PFSK-1 (cell line): Measurements from ENCODE around the gene DSTYK.

Source experiments
- FOXP2 ChIP-seq: optimal IDR thresholded peaks from 2 replicates; pipeline ENCODE3; 2011; ENCODE audit warnings: borderline replicate concordance, control low read depth, inconsistent platforms; ENCODE audit not compliant: insufficient read depth; ENCODE audit errors: extremely low read length, extremely low read depth
- POLR2AphosphoS5 ChIP-seq: IDR thresholded peaks from 2 replicates; pipeline ENCODE4 v1.6.1; 2012; ENCODE audit warnings: low read depth, mild to moderate bottlenecking, control low read depth, low read length, moderate library complexity
- REST ChIP-seq, 2 experiments: IDR thresholded peaks; 2 replicates each; pipeline versions ENCODE4 v1.6.1 to v1.8.0; 2011 to 2012; ENCODE audit warnings: low read depth in 2 of 2, low read length in 2 of 2, control low read depth in 1 of 2, inconsistent platforms in 1 of 2, mild to moderate bottlenecking in 1 of 2, moderate library complexity in 1 of 2; ENCODE audit not compliant: insufficient read depth in 1 of 2
- SIN3A ChIP-seq: IDR thresholded peaks from 2 replicates; pipeline ENCODE4 v1.6.1; 2012; ENCODE audit warnings: mild to moderate bottlenecking, low read length, moderate library complexity, borderline replicate concordance; ENCODE audit not compliant: insufficient read depth
- TAF1 ChIP-seq: IDR thresholded peaks from 2 replicates; pipeline ENCODE4 v1.6.1; 2012; ENCODE audit warnings: low read length, control low read depth, borderline replicate concordance; ENCODE audit not compliant: insufficient read depth

DSTYK gene

GRCh38 chr1:205188596-205188995, 22.9 kb downstream of the DSTYK start:
- no peak for TF ChIP-seq POLR2AphosphoS5
- TF ChIP-seq SIN3A, result no peak
- no peak for TF ChIP-seq REST (IDR thresholded peaks at IDR 0.05; ENCODE audit: insufficient read depth in 1 of 2, low read depth in 2 of 2, low read length in 2 of 2)
- no peak for TF ChIP-seq TAF1
- no peak for TF ChIP-seq FOXP2

GRCh38 chr1:205188098-205188497, 23.4 kb downstream of the DSTYK start:
- TF ChIP-seq TAF1 (no peak), POLR2AphosphoS5 (no peak), FOXP2 (no peak), SIN3A (no peak), REST (IDR thresholded peaks at IDR 0.05; ENCODE audit: insufficient read depth in 1 of 2, low read depth in 2 of 2, low read length in 2 of 2) (no peak)

- TF ChIP-seq REST (IDR thresholded peaks at IDR 0.05; ENCODE audit: insufficient read depth in 1 of 2, low read depth in 2 of 2, low read length in 2 of 2) (no peak), TAF1 (no peak), FOXP2 (no peak), POLR2AphosphoS5 (no peak), SIN3A (no peak)
Measured at GRCh38 chr1:205187420-205187819, 24.1 kb downstream of the DSTYK start.

- TF ChIP-seq SIN3A (no peak), REST (IDR thresholded peaks at IDR 0.05; ENCODE audit: insufficient read depth in 1 of 2, low read depth in 2 of 2, low read length in 2 of 2) (no peak), POLR2AphosphoS5 (no peak), FOXP2 (no peak), TAF1 (no peak)
Measured at GRCh38 chr1:205186191-205186590, 25.3 kb downstream of the DSTYK start.
